ENCODE data around the gene OR8B4.

OR8B4 gene

DNA sequence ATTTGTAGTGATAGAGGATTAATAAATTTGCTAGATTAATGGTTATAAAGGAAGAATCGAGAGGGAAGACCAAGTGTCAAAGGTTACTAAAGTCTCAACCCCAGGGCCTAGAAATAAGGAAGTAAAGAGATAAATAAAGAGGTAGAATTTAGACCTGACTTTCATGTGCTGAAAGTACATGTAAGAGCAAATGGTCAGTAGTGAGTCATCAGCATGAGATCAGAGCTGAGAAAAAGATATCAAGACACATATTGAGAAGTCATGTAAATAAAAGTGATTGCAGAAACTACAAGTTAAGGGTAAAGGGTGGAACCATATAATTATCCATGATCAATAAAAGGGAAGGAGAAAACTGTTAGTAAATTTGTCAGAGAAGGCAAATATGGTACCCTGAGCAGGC lies 22.2 kb upstream of the OR8B4 start:
- H3K4me1 ChIP-seq (ENCODE audit: control insufficient read depth in 1 of 2, insufficient read depth in 1 of 2, low read depth in 1 of 2, low read length in 1 of 2): no peaks in the 10 kb centered on the region
- no peaks in the 10 kb centered on the region for H3K27me3 ChIP-seq
- H3K9me3 ChIP-seq: no peaks in the 10 kb centered on the region
- H3K36me3 ChIP-seq: no peaks in the 10 kb centered on the region
- H3K4me3 ChIP-seq (ENCODE audit: low read depth in 1 of 2, low read length in 1 of 2): no peak overlapping the region
- no peak overlapping the region for H3K27ac ChIP-seq
- TF ChIP-seq, protein P1, sequence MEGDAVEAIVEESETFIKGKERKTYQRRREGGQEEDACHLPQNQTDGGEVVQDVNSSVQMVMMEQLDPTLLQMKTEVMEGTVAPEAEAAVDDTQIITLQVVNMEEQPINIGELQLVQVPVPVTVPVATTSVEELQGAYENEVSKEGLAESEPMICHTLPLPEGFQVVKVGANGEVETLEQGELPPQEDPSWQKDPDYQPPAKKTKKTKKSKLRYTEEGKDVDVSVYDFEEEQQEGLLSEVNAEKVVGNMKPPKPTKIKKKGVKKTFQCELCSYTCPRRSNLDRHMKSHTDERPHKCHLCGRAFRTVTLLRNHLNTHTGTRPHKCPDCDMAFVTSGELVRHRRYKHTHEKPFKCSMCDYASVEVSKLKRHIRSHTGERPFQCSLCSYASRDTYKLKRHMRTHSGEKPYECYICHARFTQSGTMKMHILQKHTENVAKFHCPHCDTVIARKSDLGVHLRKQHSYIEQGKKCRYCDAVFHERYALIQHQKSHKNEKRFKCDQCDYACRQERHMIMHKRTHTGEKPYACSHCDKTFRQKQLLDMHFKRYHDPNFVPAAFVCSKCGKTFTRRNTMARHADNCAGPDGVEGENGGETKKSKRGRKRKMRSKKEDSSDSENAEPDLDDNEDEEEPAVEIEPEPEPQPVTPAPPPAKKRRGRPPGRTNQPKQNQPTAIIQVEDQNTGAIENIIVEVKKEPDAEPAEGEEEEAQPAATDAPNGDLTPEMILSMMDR (IDR thresholded peaks at IDR 0.05): no peak

DNA sequence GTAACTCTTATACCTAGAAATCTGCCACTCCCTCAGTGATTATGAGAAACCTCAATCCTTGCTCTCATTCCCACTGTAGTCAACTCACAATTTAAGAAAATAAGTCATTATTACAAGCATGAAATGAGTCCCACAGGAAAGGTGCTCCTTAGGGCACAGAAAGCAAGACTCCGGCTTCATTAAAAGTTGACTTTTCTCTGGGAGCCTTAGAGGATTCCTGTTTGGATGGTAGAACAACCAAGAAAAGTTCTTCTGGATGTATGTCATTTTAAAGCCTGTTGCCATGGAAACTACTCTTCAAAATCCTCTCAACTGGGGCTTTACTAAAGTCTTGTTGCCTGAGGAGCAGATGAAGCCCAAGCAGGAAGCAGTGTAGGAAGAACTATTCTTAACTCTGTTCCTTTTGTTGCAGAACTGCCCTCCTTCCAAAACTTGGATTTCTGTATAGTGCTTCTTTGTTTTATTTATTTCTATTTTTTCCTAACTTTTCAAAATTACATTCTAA lies 21.0 kb upstream of the OR8B4 start, which contains the start of gene OR8B8:
OR8B8 (minus strand) TSS at position 51 of the 505 bp plus-strand sequence. CDS start 4,611 bp downstream, outside the sequence.
- no peaks in the 10 kb centered on the region for H3K36me3 ChIP-seq
- no peak within 1 kb of the TSS for H3K27ac ChIP-seq
- TF ChIP-seq, protein P1 (IDR thresholded peaks at IDR 0.05): no peak
- no peaks in the 10 kb centered on the region for H3K4me1 ChIP-seq (ENCODE audit: control insufficient read depth in 1 of 2, insufficient read depth in 1 of 2, low read depth in 1 of 2, low read length in 1 of 2)
- no peaks in the 10 kb centered on the region for H3K27me3 ChIP-seq
- no peak within 1 kb of the TSS for H3K4me3 ChIP-seq (ENCODE audit: low read depth in 1 of 2, low read length in 1 of 2)
- no peaks in the 10 kb centered on the region for H3K9me3 ChIP-seq

DNA sequence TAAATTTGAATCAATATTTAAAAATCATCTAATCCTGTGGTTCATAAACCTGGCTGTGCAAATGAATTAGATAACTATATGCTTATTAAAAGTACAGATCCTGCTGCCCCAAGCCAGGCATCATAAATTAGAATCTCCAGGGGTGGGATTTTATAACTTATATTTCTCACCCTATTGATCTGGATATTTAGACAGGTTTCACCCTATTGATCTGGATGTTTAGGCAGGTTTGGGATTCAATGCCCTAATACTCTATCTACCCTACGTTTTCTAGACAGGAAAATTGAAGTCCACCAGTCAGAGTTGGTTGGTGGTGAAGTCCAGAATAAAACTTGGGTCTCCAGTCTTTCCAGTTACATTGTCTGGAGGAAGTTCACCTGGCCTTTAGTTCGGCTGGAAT lies 18.2 kb upstream of the OR8B4 start:
- Histone ChIP-seq H3K4me1 (ENCODE audit: control insufficient read depth in 1 of 2, insufficient read depth in 1 of 2, low read depth in 1 of 2, low read length in 1 of 2) (no peaks in the 10 kb centered on the region), H3K36me3 (no peaks in the 10 kb centered on the region), H3K9me3 (no peaks in the 10 kb centered on the region), H3K27me3 (no peaks in the 10 kb centered on the region), H3K27ac (no peak overlapping the region), H3K4me3 (ENCODE audit: low read depth in 1 of 2, low read length in 1 of 2) (no peak overlapping the region)
- TF ChIP-seq, protein P1 (IDR thresholded peaks at IDR 0.05): no peak

DNA sequence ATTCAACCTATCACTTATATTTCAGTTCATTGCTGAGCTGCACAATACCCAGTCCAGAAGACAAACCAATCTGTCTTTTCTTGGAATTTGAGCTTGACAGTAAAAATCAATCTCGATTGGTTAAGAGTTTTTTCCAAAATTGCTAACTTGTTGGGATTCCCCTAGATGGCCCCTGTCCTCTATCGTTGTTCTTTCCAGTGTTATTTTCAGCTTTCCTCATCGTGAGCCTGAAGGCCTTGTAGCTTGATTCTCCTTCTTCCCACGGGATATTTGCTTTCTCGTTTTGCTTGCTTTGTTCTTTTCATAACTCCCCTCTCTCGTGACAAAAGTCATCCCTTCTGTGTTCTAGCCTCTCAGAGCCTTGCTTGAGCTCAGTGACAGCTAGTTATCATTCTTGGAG lies 17.8 kb upstream of the OR8B4 start:
- TF ChIP-seq, protein P1 (IDR thresholded peaks at IDR 0.05): no peak
- no peaks in the 10 kb centered on the region for H3K4me1 ChIP-seq (ENCODE audit: control insufficient read depth in 1 of 2, insufficient read depth in 1 of 2, low read depth in 1 of 2, low read length in 1 of 2)
- H3K36me3 ChIP-seq: no peaks in the 10 kb centered on the region
- no peaks in the 10 kb centered on the region for H3K27me3 ChIP-seq
- H3K27ac ChIP-seq: no peak overlapping the region
- H3K4me3 ChIP-seq (ENCODE audit: low read depth in 1 of 2, low read length in 1 of 2): no peak overlapping the region
- no peaks in the 10 kb centered on the region for H3K9me3 ChIP-seq

DNA sequence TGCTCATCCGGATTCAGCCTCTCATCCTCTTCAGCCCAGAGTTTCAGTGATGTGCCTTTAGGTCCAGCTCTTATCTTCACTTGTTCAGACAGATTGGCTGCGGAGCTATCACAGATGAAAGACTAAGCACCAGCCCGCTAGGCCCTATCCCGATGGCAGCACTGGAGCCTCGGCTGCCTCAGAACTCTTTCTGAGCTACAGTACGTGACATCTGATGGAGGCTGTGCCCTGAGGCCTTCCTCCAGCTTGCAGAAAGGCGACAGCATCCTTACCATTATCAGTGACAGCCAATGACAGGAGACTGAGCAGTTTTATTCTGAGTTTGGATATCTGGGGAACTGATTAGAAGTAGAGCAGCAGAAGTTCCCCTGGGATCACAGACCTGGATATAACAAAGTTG lies 16.8 kb upstream of the OR8B4 start:
- Histone ChIP-seq H3K9me3 (no peaks in the 10 kb centered on the region), H3K4me1 (ENCODE audit: control insufficient read depth in 1 of 2, insufficient read depth in 1 of 2, low read depth in 1 of 2, low read length in 1 of 2) (no peaks in the 10 kb centered on the region), H3K36me3 (no peaks in the 10 kb centered on the region), H3K4me3 (ENCODE audit: low read depth in 1 of 2, low read length in 1 of 2) (no peak overlapping the region), H3K27me3 (no peaks in the 10 kb centered on the region), H3K27ac (no peak overlapping the region)
- TF ChIP-seq, protein P1 (IDR thresholded peaks at IDR 0.05): no peak

DNA sequence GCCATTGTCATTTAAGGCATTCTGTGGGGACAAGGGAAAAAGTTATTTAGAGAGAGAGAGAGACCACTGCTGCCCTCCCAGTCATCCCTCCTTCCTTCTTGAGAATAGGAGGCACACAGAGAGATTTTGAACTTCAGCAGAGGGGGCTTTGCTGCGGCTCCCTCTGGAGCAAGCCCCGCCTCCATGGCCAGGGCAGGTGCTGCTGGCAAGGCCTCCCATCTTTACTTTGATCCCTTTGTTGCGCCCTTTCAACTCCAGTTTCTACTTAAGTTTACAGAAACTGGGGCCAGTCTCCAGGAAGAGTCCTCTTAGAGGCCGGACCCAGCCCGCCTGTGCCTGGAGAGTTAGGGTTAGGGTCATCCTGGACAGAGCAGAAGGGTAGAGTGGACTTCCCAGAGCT lies 16.4 kb upstream of the OR8B4 start:
- H3K4me3 ChIP-seq (ENCODE audit: low read depth in 1 of 2, low read length in 1 of 2): no peak overlapping the region
- H3K9me3 ChIP-seq: no peaks in the 10 kb centered on the region
- H3K4me1 ChIP-seq (ENCODE audit: control insufficient read depth in 1 of 2, insufficient read depth in 1 of 2, low read depth in 1 of 2, low read length in 1 of 2): no peaks in the 10 kb centered on the region
- H3K27ac ChIP-seq: no peak overlapping the region
- TF ChIP-seq, protein P1 (IDR thresholded peaks at IDR 0.05): no peak
- H3K27me3 ChIP-seq: no peaks in the 10 kb centered on the region
- H3K36me3 ChIP-seq: no peaks in the 10 kb centered on the region

All from neutrophil (primary cell).